Neural progenitor cell (in vitro differentiated cells): ENCODE results near the gene OPN5. TPM values are rescaled to one million over a fixed set of nuclear protein-coding genes. Genes with fewer than 3 reads are reported as not detected.

Experiments used
- DNase-seq: peaks from one replicate; pipeline ENCODE4 v3.0.0-alpha.2; 2016; ENCODE audit warnings: low spot score
- H2AFZ ChIP-seq: fragments of 200-600 bp; sonication (generic); replicated peaks from 2 replicates; pipeline ENCODE4 v1.6.1; 2016; ENCODE audit warnings: antibody characterized with exemption
- H3F3A ChIP-seq: fragments of 200-600 bp; sonication (generic); 2 replicates; pipeline ENCODE4 v1.6.1; 2016; ENCODE audit warnings: antibody characterized with exemption, low read depth
- H3K27ac ChIP-seq: fragments of 200-600 bp; sonication (generic); 2 replicates; pipeline ENCODE4 v1.5.1; 2016; ENCODE audit warnings: mild to moderate bottlenecking
- H3K27me3 ChIP-seq: fragments of 200-600 bp; sonication (generic); 2 replicates; pipeline ENCODE4 v1.6.1; 2016; ENCODE audit warnings: mild to moderate bottlenecking, moderate library complexity
- H3K36me3 ChIP-seq: fragments of 200-600 bp; sonication (generic); 2 replicates; pipeline ENCODE4 v1.5.1; 2016
- H3K4me1 ChIP-seq: fragments of 200-600 bp; sonication (generic); 2 replicates; pipeline ENCODE4 v1.6.1; 2016; ENCODE audit warnings: mixed run types
- H3K4me2 ChIP-seq: fragments of 200-600 bp; sonication (generic); 2 replicates; pipeline ENCODE4 v1.6.1; 2016
- H3K4me3 ChIP-seq: fragments of 200-600 bp; sonication (generic); 2 replicates; pipeline ENCODE4 v1.5.1; 2016
- H3K79me2 ChIP-seq: fragments of 200-600 bp; sonication (generic); 2 replicates; pipeline ENCODE4 v1.6.1; 2016; ENCODE audit warnings: low read depth
- H3K9ac ChIP-seq: fragments of 200-600 bp; sonication (generic); 2 replicates; pipeline ENCODE4 v1.6.1; 2016
- H3K9me3 ChIP-seq: fragments of 200-600 bp; sonication (generic); 2 replicates; pipeline ENCODE4 v1.5.1; 2016; ENCODE audit warnings: low read depth
- H4K20me1 ChIP-seq: fragments of 200-600 bp; sonication (generic); 2 replicates; pipeline ENCODE4 v1.6.1; 2016; ENCODE audit warnings: low read depth
- H3K27ac Mint-ChIP-seq: 3 replicates; pipeline ENCODE4 v1.8.0; 2021; ENCODE audit warnings: mixed read lengths
- H3K27me3 Mint-ChIP-seq: 2 replicates; pipeline ENCODE4 v1.8.0; 2022; ENCODE audit warnings: low read depth, mild to moderate bottlenecking, inconsistent platforms, moderate library complexity, mixed read lengths; ENCODE audit not compliant: insufficient read depth
- H3K36me3 Mint-ChIP-seq: 3 replicates; pipeline ENCODE4 v1.8.0; 2021; ENCODE audit warnings: mixed read lengths
- H3K4me1 Mint-ChIP-seq: 3 replicates; pipeline ENCODE4 v1.8.0; 2021; ENCODE audit warnings: mixed read lengths
- H3K4me3 Mint-ChIP-seq: 3 replicates; pipeline ENCODE4 v1.8.0; 2021; ENCODE audit warnings: mild to moderate bottlenecking, moderate library complexity, mixed read lengths
- H3K9me3 Mint-ChIP-seq: 3 replicates; pipeline ENCODE4 v1.8.0; 2020; ENCODE audit warnings: mixed read lengths
- CTCF ChIP-seq: fragments of 200-600 bp; sonication (generic); IDR thresholded peaks from 2 replicates; pipeline ENCODE4 v1.5.1; 2017; ENCODE audit warnings: antibody characterized with exemption, mild to moderate bottlenecking
- EZH2 ChIP-seq: fragments of 200-600 bp; sonication (generic); IDR thresholded peaks from 2 replicates; pipeline ENCODE4 v1.6.1; 2017; ENCODE audit warnings: antibody characterized with exemption, mild to moderate bottlenecking, moderate library complexity
- EZH2phosphoT487 ChIP-seq: fragments of 200-600 bp; sonication (generic); IDR thresholded peaks from 2 replicates; pipeline ENCODE4 v1.6.1; 2017; ENCODE audit warnings: antibody characterized with exemption
- small RNA-seq: library from RNA; depleted of rRNA; stranded (forward); fragments of <200 nt; gene quantifications from one replicate; pipeline ENCODE3, GENCODE V24; 2015
- total RNA-seq: library from RNA; depleted of rRNA; stranded (reverse); fragments of >200 nt; gene quantifications from 2 replicates; pipeline ENCODE4 v1.2.3, GENCODE V29; 2015; ENCODE audit warnings: low replicate concordance

OPN5 gene
- total RNA-seq, 1 donor from 2014 or later, result not detected

GRCh38 chr6:47862731-47863130 is 80.9 kb downstream of the OPN5 start:
- H3K4me1 Mint-ChIP-seq, result peaks cover 15% of the 10 kb centered on the region
- no peak overlapping the region for H3K9ac ChIP-seq
- H3K79me2 ChIP-seq, result no peaks in the 10 kb centered on the region
- H3K36me3 Mint-ChIP-seq, result no peaks in the 10 kb centered on the region
- H4K20me1 ChIP-seq, result no peaks in the 10 kb centered on the region
- no peaks in the 10 kb centered on the region for H3K9me3 ChIP-seq
- H3K27me3 ChIP-seq, result no peaks in the 10 kb centered on the region
- H3K27me3 Mint-ChIP-seq, result no peaks in the 10 kb centered on the region
- H3K9me3 Mint-ChIP-seq, result no peaks in the 10 kb centered on the region
- H3K36me3 ChIP-seq, result no peaks in the 10 kb centered on the region
- no peak overlapping the region for H3K27ac Mint-ChIP-seq
- no peak overlapping the region for H3K27ac ChIP-seq
- no peak overlapping the region for H3K4me2 ChIP-seq
- no peak overlapping the region for H3K4me3 Mint-ChIP-seq
- TF ChIP-seq EZH2phosphoT487 (no peak), CTCF (no peak), EZH2 (no peak)
- peaks cover 12% of the 10 kb centered on the region for H3K4me1 ChIP-seq
- no peak overlapping the region for H2AFZ ChIP-seq
- no peaks in the 10 kb centered on the region for H3F3A ChIP-seq
- H3K4me3 ChIP-seq, result no peak overlapping the region
- DNase-seq, result no peak

- Histone ChIP-seq H3K27me3 (no peaks in the 10 kb centered on the region), H3K27ac (no peak overlapping the region), H3K9me3 (no peaks in the 10 kb centered on the region), H3F3A (no peaks in the 10 kb centered on the region), H2AFZ (no peak overlapping the region), H3K36me3 (no peaks in the 10 kb centered on the region), H4K20me1 (no peaks in the 10 kb centered on the region), H3K4me1 (no peaks in the 10 kb centered on the region), H3K4me2 (no peak overlapping the region), H3K4me3 (no peak overlapping the region), H3K9ac (no peak overlapping the region), H3K79me2 (no peaks in the 10 kb centered on the region)
- Mint-ChIP-seq H3K9me3 (no peaks in the 10 kb centered on the region), H3K27ac (no peak overlapping the region), H3K4me3 (no peak overlapping the region), H3K36me3 (no peaks in the 10 kb centered on the region), H3K4me1 (no peaks in the 10 kb centered on the region), H3K27me3 (no peaks in the 10 kb centered on the region)
- TF ChIP-seq EZH2 (no peak), EZH2phosphoT487 (no peak), CTCF (no peak)
- DNase-seq, result no peak
These were observed 83.4 kb downstream of the OPN5 start for GRCh38 chr6:47865206-47865605.

- no peaks in the 10 kb centered on the region for H3F3A ChIP-seq
- no peak overlapping the region for H3K4me2 ChIP-seq
- H3K27ac ChIP-seq, result no peak overlapping the region
- H3K4me1 Mint-ChIP-seq, result peaks cover 3% of the 10 kb centered on the region
- H3K4me3 ChIP-seq, result no peak overlapping the region
- H3K27ac Mint-ChIP-seq, result no peak overlapping the region
- no peaks in the 10 kb centered on the region for H3K36me3 Mint-ChIP-seq
- H3K27me3 Mint-ChIP-seq, result peaks cover 3% of the 10 kb centered on the region
- no peak for DNase-seq
- no peak for TF ChIP-seq EZH2
- no peak for TF ChIP-seq CTCF
- TF ChIP-seq EZH2phosphoT487, result no peak
- no peaks in the 10 kb centered on the region for H3K9me3 Mint-ChIP-seq
- H3K27me3 ChIP-seq, result no peaks in the 10 kb centered on the region
- H3K79me2 ChIP-seq, result no peaks in the 10 kb centered on the region
- no peak overlapping the region for H3K9ac ChIP-seq
- no peak overlapping the region for H3K4me3 Mint-ChIP-seq
- no peak overlapping the region for H2AFZ ChIP-seq
- no peaks in the 10 kb centered on the region for H4K20me1 ChIP-seq
- peaks cover 9% of the 10 kb centered on the region for H3K4me1 ChIP-seq
- H3K9me3 ChIP-seq, result no peaks in the 10 kb centered on the region
- H3K36me3 ChIP-seq, result no peaks in the 10 kb centered on the region
These were observed 93.8 kb downstream of the OPN5 start for GRCh38 chr6:47875593-47875992.

Small RNA genes within 50 kb of the gene (small RNA-seq; reads per million reads assigned to genes)
- not detected for gene RNU1-105P

Other genes starting within 250 kb of the OPN5 start
- not detected in 2 replicates for gene ADGRF4, start 83.5 kb upstream of the OPN5 start, total RNA-seq